MCF 10A (cell line): ENCODE results near the gene TCOF1. TPM values are rescaled to one million over a fixed set of nuclear protein-coding genes. Genes with fewer than 3 reads are reported as not detected.
"Not testable (repeated sequence)": the region's sequence is repeated elsewhere in the genome, so short reads cannot be mapped to it uniquely, and the experiment has no call there.

ENCODE experiments used
- BruUV-seq: library from RNA; stranded (reverse); fragments of 400-500 nt; replicated peaks from 2 replicates; lab custom pipeline; 2021; lab: Mats Ljungman, UMichigan
- CTCF ChIA-PET: fragments of 300-600 bp; sonication (Branson Sonifier 250); formaldehyde crosslinking; extraction: SDS; loops from one replicate; lab custom pipeline; 2021; ENCODE audit warnings: antibody characterized with exemption, inconsistent platforms; lab: Yijun Ruan, JAX
- POLR2A ChIA-PET: fragments of 300-600, 350-650 bp; sonication (Branson Sonifier 250); formaldehyde crosslinking; extraction: SDS; loops from one replicate; lab custom pipeline; 2020; ENCODE audit warnings: antibody characterized with exemption, inconsistent platforms; lab: Yijun Ruan, JAX
- DNase-seq: peaks from one replicate; pipeline ENCODE4 v3.0.0-alpha.2; 2018; ENCODE audit not compliant: unreplicated experiment
- H3K27ac Mint-ChIP-seq: one replicate; pipeline ENCODE4 v1.8.0; 2022; ENCODE audit warnings: mild to moderate bottlenecking, low read depth, mixed read lengths; ENCODE audit not compliant: unreplicated experiment
- H3K27me3 Mint-ChIP-seq: one replicate; pipeline ENCODE4 v1.8.0; 2022; ENCODE audit warnings: mixed read lengths; ENCODE audit not compliant: insufficient read depth, unreplicated experiment
- H3K36me3 Mint-ChIP-seq: one replicate; pipeline ENCODE4 v1.8.0; 2022; ENCODE audit warnings: mild to moderate bottlenecking, moderate library complexity, mixed read lengths; ENCODE audit not compliant: insufficient read depth, unreplicated experiment
- H3K4me1 Mint-ChIP-seq: one replicate; pipeline ENCODE4 v1.8.0; 2022; ENCODE audit warnings: mixed read lengths; ENCODE audit not compliant: insufficient read depth, unreplicated experiment
- H3K4me3 Mint-ChIP-seq: one replicate; pipeline ENCODE4 v1.8.0; 2022; ENCODE audit warnings: mild to moderate bottlenecking, moderate library complexity, mixed read lengths; ENCODE audit not compliant: unreplicated experiment
- H3K9me3 Mint-ChIP-seq: one replicate; pipeline ENCODE4 v1.8.0; 2022; ENCODE audit warnings: mixed read lengths; ENCODE audit not compliant: unreplicated experiment
- CTCF ChIP-seq: fragments of 200-600 bp; IDR thresholded peaks from one replicate; pipeline ENCODE4 v1.8.0; 2022; ENCODE audit warnings: antibody characterized with exemption, mild to moderate bottlenecking; ENCODE audit not compliant: unreplicated experiment
- intact Hi-C: fragments of 100-400 bp; cut with micrococcal nuclease; formaldehyde crosslinking; loops from 2 replicates; pipeline ENCODE4 v1.14.1; 2022
- total RNA-seq: library from RNA; stranded (reverse); gene quantifications from 2 replicates; pipeline ENCODE4 v1.2.3, GENCODE V29; 2022

TCOF1 gene
- total RNA-seq, 1 experiment from 2014 or later: 83.5 TPM

- Mint-ChIP-seq H3K4me1 (no peaks in the 10 kb centered on the region), H3K9me3 (no peaks in the 10 kb centered on the region), H3K36me3 (no peaks in the 10 kb centered on the region), H3K4me3 (no peak overlapping the region), H3K27me3 (no peaks in the 10 kb centered on the region), H3K27ac (no peak overlapping the region)
- no TSS peak for BruUV-seq
- ChIA-PET POLR2A (interaction anchor here (0.6 kb wide), 1 partner anchor 1375 kb away, joined by 3 read pairs; no protein-coding TSS in a partner anchor), CTCF (no interaction called here)
- intact Hi-C loops: no loop called here
- no peak for DNase-seq
- TF ChIP-seq CTCF: no peak
Measured at GRCh38 chr5:150419630-150420270, 62.3 kb downstream of the TCOF1 start.

DNA sequence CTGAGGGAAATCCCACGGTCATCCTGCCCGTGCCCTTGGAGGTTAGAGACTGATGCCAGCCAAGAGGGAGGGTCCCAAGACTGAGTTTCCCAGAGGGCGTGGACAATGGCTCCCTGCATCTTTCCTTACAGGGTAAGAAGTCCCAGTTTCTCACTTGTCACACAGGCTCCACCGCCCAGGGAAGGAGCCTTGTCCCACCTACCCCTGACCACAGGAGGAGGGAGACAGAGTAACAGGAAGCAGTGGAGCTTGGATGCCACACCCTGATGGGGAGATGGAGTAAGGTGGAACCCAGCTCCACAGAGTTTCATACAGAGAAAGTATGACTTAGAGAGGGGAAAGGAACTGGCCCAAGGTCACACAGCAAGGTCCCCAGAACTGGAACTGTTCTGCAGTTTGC is 64.6 kb downstream of the TCOF1 start:
- ChIA-PET CTCF (interaction anchor here (0.6 to 1.6 kb wide), 4 partner anchors 9 to 51 kb away, joined by 3 to 4 read pairs (median 3); partner anchors contain the start of gene CD74), POLR2A (interaction anchor here (1.1 to 1.5 kb wide), 3 partner anchors 9 to 27 kb away, joined by 3 to 5 read pairs (median 3); no protein-coding TSS in a partner anchor)
- Mint-ChIP-seq H3K9me3 (no peaks in the 10 kb centered on the region), H3K4me3 (no peak overlapping the region), H3K27me3 (no peaks in the 10 kb centered on the region), H3K4me1 (no peaks in the 10 kb centered on the region), H3K36me3 (no peaks in the 10 kb centered on the region), H3K27ac (no peak overlapping the region)
- no peak for TF ChIP-seq CTCF
- no TSS peak for BruUV-seq
- DNase-seq: no peak
- intact Hi-C loops: no loop called here

DNA sequence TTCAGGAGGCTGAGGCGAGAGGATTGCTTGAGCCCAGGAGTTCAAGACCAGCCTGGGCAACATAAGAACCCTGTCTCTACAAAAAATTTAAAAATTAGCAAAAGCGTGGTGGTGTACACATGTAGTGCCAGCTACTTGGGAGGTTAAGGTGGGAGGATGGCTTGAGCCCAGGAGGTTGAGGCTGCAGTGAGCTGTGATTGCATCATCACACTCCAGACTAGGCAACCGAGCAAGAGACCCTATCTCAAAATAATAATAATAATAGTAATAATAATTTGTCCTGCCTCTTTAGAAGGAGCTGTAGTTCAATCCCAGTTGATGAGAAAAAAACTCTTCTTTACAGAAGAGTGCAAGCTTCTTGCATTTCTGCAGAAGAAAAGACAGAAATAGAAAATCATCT is 65.3 kb downstream of the TCOF1 start:
- DNase-seq: no peak
- no peak overlapping the region for H3K4me3 Mint-ChIP-seq
- H3K27ac Mint-ChIP-seq: no peak overlapping the region
- CTCF ChIA-PET: interaction anchor here (1.1 to 1.6 kb wide), 3 partner anchors 10 to 13 kb away, joined by 3 to 4 read pairs (median 4); no protein-coding TSS in a partner anchor
- POLR2A ChIA-PET: interaction anchor here (1.3 to 1.5 kb wide), 2 partner anchors 12 to 26 kb away, joined by 3 to 5 read pairs; no protein-coding TSS in a partner anchor
- no peak for TF ChIP-seq CTCF
- no peaks in the 10 kb centered on the region for H3K4me1 Mint-ChIP-seq
- H3K9me3 Mint-ChIP-seq: no peaks in the 10 kb centered on the region
- H3K36me3 Mint-ChIP-seq: no peaks in the 10 kb centered on the region
- no peaks in the 10 kb centered on the region for H3K27me3 Mint-ChIP-seq
- BruUV-seq: no TSS peak
- intact Hi-C loops: no loop called here

DNA sequence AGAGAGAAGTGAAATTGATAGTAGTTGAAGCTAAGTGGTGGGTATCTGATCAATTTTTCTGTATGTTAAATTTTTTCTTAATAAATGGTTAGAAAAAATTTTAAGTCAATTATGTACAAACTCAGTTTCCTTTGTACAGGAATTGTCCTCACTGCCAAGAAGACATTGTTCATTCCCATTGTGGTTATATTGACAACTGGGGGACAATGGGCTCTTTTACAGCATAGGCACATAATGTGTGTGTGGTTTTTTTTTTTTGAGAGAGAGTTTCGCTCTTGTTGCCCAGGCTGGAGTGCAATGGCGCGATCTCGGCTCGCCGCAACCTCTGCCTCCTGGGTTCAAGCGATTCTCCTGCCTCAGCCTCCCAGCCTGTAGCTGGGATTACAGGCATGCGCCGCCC is 68.7 kb downstream of the TCOF1 start:
- H3K9me3 Mint-ChIP-seq, H3K4me3 Mint-ChIP-seq: not testable (repeated sequence)
- CTCF ChIA-PET: interaction anchor here (0.9 kb wide), 1 partner anchor 295 kb away, joined by 4 read pairs; no protein-coding TSS in a partner anchor

More for the DNA sequence above, 68.7 kb downstream of the TCOF1 start:
- DNase-seq, intact Hi-C loops, H3K27me3 Mint-ChIP-seq, BruUV-seq, H3K27ac Mint-ChIP-seq, H3K36me3 Mint-ChIP-seq, H3K4me1 Mint-ChIP-seq: not testable (repeated sequence)
- POLR2A ChIA-PET: interaction anchor here (0.6 kb wide), 1 partner anchor 43 kb away, joined by 4 read pairs; no protein-coding TSS in a partner anchor
